HCT116 (cell line): Measurements from ENCODE around the gene DMRT3. TPM values are rescaled to one million over a fixed set of nuclear protein-coding genes. Genes with fewer than 3 reads are reported as not detected.

ENCODE experiments used
- ATAC-seq: fragments of 200-7000 bp; cut with Tn5 transposase; 2 replicates; pipeline ENCODE4 v1.9.1; 2020; ENCODE audit warnings: mild to moderate bottlenecking, moderate library complexity
- BruUV-seq: library from RNA; stranded (reverse); fragments of 400-500 nt; replicated peaks from 2 replicates; lab custom pipeline; 2021; lab: Mats Ljungman, UMichigan
- CTCF ChIA-PET: fragments of 300-600 bp; sonication (Branson Sonifier 250); formaldehyde crosslinking; loops from one replicate; lab custom pipeline; 2021; ENCODE audit warnings: antibody characterized with exemption; lab: Charles Lee
- POLR2A ChIA-PET: fragments of 300-600, 350-600 bp; sonication (Branson Sonifier 250); formaldehyde crosslinking; loops from one replicate; lab custom pipeline; 2021; ENCODE audit warnings: antibody characterized with exemption; lab: Charles Lee
- RAD21 ChIA-PET, 2 experiments: fragments of 300-600 bp; sonication (Branson Sonifier 250); formaldehyde crosslinking; loops; one replicate each; lab custom pipeline; 2023; ENCODE audit warnings: low total read pairs in 2 of 2; ENCODE audit not compliant: uncharacterized antibody in 2 of 2, unreplicated experiment in 2 of 2, low non-redundant PET in 1 of 2; lab: Charles Lee
- DNase-seq: peaks from one replicate; pipeline ENCODE4 v3.0.0-alpha.2; 2010; ENCODE audit warnings: low read depth, low spot score
- H2AFZ ChIP-seq: fragments of 200-600 bp; shearing (Covaris generic), sonication (generic); 2 replicates; pipeline ENCODE4 v1.6.1; 2017; ENCODE audit warnings: low read depth, mixed run types, mixed read lengths, antibody characterized with exemption, low read length; ENCODE audit not compliant: poor library complexity, severe bottlenecking
- H3K27ac ChIP-seq: 2 replicates; pipeline ENCODE4 v1.5.1; 2012; ENCODE audit warnings: low read depth, low read length
- H3K27me3 ChIP-seq: fragments of 200-600 bp; sonication (generic); 2 replicates; pipeline ENCODE4 v1.6.1; 2016; ENCODE audit warnings: mixed run types, low read length, mixed read lengths; ENCODE audit not compliant: insufficient read depth
- H3K36me3 ChIP-seq, 2 experiments: fragments of 200-500 bp in 1 of 2; fragments of 200-600 bp in 1 of 2; sonication (Bioruptor generic) in 1 of 2; sonication (generic) in 1 of 2; 2 replicates each; pipeline versions ENCODE4 v1.5.1 to v1.6.1; 2014 to 2016; ENCODE audit warnings: low read length in 2 of 2, inconsistent platforms in 1 of 2, mixed read lengths in 1 of 2, mixed run types in 1 of 2; ENCODE audit not compliant: insufficient read depth in 2 of 2, control insufficient read depth in 1 of 2
- H3K4me1 ChIP-seq, 2 experiments: fragments of 200-600 bp in 1 of 2; sonication (generic) in 1 of 2; 2 replicates each; pipeline versions ENCODE4 v1.5.1 to v1.6.1; 2012 to 2017; ENCODE audit warnings: low read length in 2 of 2, inconsistent platforms in 1 of 2, mild to moderate bottlenecking in 1 of 2, mixed read lengths in 1 of 2, mixed run types in 1 of 2, moderate library complexity in 1 of 2; ENCODE audit not compliant: insufficient read depth in 2 of 2, control insufficient read depth in 1 of 2
- H3K4me2 ChIP-seq: fragments of 200-600 bp; sonication (generic); 2 replicates; pipeline ENCODE4 v1.6.1; 2017; ENCODE audit warnings: mixed run types, low read length, mixed read lengths
- H3K4me3 ChIP-seq, 2 experiments: fragments of 200-600 bp in 1 of 2; sonication (generic) in 1 of 2; replicated peaks in 1 of 2; 2 replicates each; pipeline ENCODE4 v1.5.1; 2011 to 2016; ENCODE audit warnings: low read length in 2 of 2, control low read depth in 1 of 2, low read depth in 1 of 2, mild to moderate bottlenecking in 1 of 2, mixed read lengths in 1 of 2, mixed run types in 1 of 2
- H3K79me2 ChIP-seq: fragments of 200-600 bp; sonication (generic); 2 replicates; pipeline ENCODE4 v1.6.1; 2017; ENCODE audit warnings: mild to moderate bottlenecking, mixed run types, low read length, moderate library complexity, mixed read lengths; ENCODE audit not compliant: insufficient read depth
- H3K9ac ChIP-seq: fragments of 200-600 bp; sonication (generic); 2 replicates; pipeline ENCODE4 v1.6.1; 2016; ENCODE audit warnings: low read length, mixed read lengths
- H3K9me2 ChIP-seq: fragments of 200-600 bp; sonication (generic), shearing (Covaris generic); 2 replicates; pipeline ENCODE4 v1.6.1; 2017; ENCODE audit warnings: mixed run types, mild to moderate bottlenecking, moderate library complexity; ENCODE audit not compliant: insufficient read depth
- H3K9me3 ChIP-seq, 2 experiments: fragments of 200-500 bp in 1 of 2; fragments of 200-600 bp in 1 of 2; sonication (Bioruptor generic) in 1 of 2; sonication (generic) in 1 of 2; 2 replicates each; pipeline ENCODE4 v1.6.1; 2014 to 2017; ENCODE audit warnings: low read length in 2 of 2, mixed read lengths in 2 of 2, inconsistent platforms in 1 of 2, low read depth in 1 of 2, mild to moderate bottlenecking in 1 of 2, mixed run types in 1 of 2, moderate library complexity in 1 of 2; ENCODE audit not compliant: control insufficient read depth in 1 of 2, insufficient read depth in 1 of 2
- H4K20me1 ChIP-seq: fragments of 200-600 bp; sonication (generic), shearing (Covaris generic); 2 replicates; pipeline ENCODE4 v1.6.1; 2017; ENCODE audit warnings: mixed run types, mild to moderate bottlenecking, moderate library complexity; ENCODE audit not compliant: insufficient read depth
- CBX3 ChIP-seq: IDR thresholded peaks from 2 replicates; pipeline ENCODE4 v1.6.1; 2012; ENCODE audit warnings: low read depth
- CEBPB ChIP-seq: IDR thresholded peaks from 2 replicates; pipeline ENCODE4 v1.6.1; 2012; ENCODE audit warnings: low read depth
- CTCF ChIP-seq, 3 experiments: fragments of 200-600 bp in 1 of 3; sonication (generic) in 1 of 3; IDR thresholded peaks in 2 of 3; conservative IDR thresholded peaks in 1 of 3; 2 replicates each; pipeline ENCODE4 v1.5.1; 2012 to 2017; ENCODE audit warnings: low read depth in 2 of 3, low read length in 2 of 3, antibody characterized with exemption in 1 of 3, borderline replicate concordance in 1 of 3, control low read depth in 1 of 3, mild to moderate bottlenecking in 1 of 3, mixed read lengths in 1 of 3, mixed run types in 1 of 3, moderate library complexity in 1 of 3; ENCODE audit not compliant: insufficient read depth in 1 of 3
- EGR1 ChIP-seq: IDR thresholded peaks from 2 replicates; pipeline ENCODE4 v1.6.1; 2012; ENCODE audit warnings: low read depth
- ELF1 ChIP-seq: IDR thresholded peaks from 2 replicates; pipeline ENCODE4 v1.6.1; 2012; ENCODE audit warnings: low read depth, borderline replicate concordance
- EZH2 ChIP-seq: fragments of 200-600 bp; sonication (generic); IDR thresholded peaks from 2 replicates; pipeline ENCODE4 v1.6.1; 2017; ENCODE audit warnings: antibody characterized with exemption, mixed run types
- EZH2phosphoT487 ChIP-seq: fragments of 200-600 bp; IDR thresholded peaks from 2 replicates; pipeline ENCODE4 v1.6.1; 2018; ENCODE audit warnings: antibody characterized with exemption, borderline replicate concordance
- FOSL1 ChIP-seq: IDR thresholded peaks from 2 replicates; pipeline ENCODE4 v1.6.1; 2012; ENCODE audit warnings: low read depth
- JUND ChIP-seq: IDR thresholded peaks from 2 replicates; pipeline ENCODE4 v1.6.1; 2012
- POLR2A ChIP-seq: IDR thresholded peaks from 2 replicates; pipeline ENCODE4 v1.7.0; 2011; ENCODE audit warnings: borderline replicate concordance; ENCODE audit not compliant: insufficient read depth, insufficient read length; ENCODE audit errors: extremely low read depth
- POLR2AphosphoS5 ChIP-seq: IDR thresholded peaks from 2 replicates; pipeline ENCODE4 v1.6.1; 2011; ENCODE audit warnings: mild to moderate bottlenecking, low read depth, low read length, moderate library complexity
- RAD21 ChIP-seq: IDR thresholded peaks from 2 replicates; pipeline ENCODE4 v1.6.1; 2012; ENCODE audit warnings: low read depth, mild to moderate bottlenecking
- REST ChIP-seq: IDR thresholded peaks from 2 replicates; pipeline ENCODE4 v1.6.1; 2012; ENCODE audit warnings: low read depth
- SRF ChIP-seq: IDR thresholded peaks from 2 replicates; pipeline ENCODE4 v1.6.1; 2012; ENCODE audit warnings: low read depth
- TCF7L2 ChIP-seq: IDR thresholded peaks from 2 replicates; pipeline ENCODE4 v1.7.0; 2011; ENCODE audit warnings: borderline replicate concordance, inconsistent platforms; ENCODE audit not compliant: insufficient read depth, insufficient read length; ENCODE audit errors: extremely low read depth
- YY1 ChIP-seq: IDR thresholded peaks from 2 replicates; pipeline ENCODE4 v1.6.1; 2011; ENCODE audit warnings: low read length, low read depth, moderate library complexity, mild to moderate bottlenecking; ENCODE audit not compliant: insufficient replicate concordance; ENCODE audit errors: extremely low read depth
- ZBTB33 ChIP-seq: IDR thresholded peaks from 2 replicates; pipeline ENCODE4 v1.6.1; 2011; ENCODE audit warnings: mild to moderate bottlenecking, low read length, moderate library complexity; ENCODE audit not compliant: insufficient replicate concordance; ENCODE audit errors: extremely low read depth
- ZFX ChIP-seq: fragments of 450-650 bp; IDR thresholded peaks from 2 replicates; pipeline ENCODE4 v1.6.1; 2017
- intact Hi-C: fragments of 100-400 bp; cut with micrococcal nuclease; formaldehyde crosslinking; loops from 2 replicates; pipeline ENCODE4 v1.10.0; 2022
- total RNA-seq: library from RNA; stranded (reverse); gene quantifications from one replicate; pipeline ENCODE4 v1.2.1, GENCODE V29; 2021; ENCODE audit not compliant: unreplicated experiment
- TF ChIP-seq, protein P1 (sequence below): IDR thresholded peaks from 2 replicates; pipeline ENCODE4 v1.6.1; 2012

DMRT3 gene
- total RNA-seq, 1 experiment from 2014 or later = not detected

DNA sequence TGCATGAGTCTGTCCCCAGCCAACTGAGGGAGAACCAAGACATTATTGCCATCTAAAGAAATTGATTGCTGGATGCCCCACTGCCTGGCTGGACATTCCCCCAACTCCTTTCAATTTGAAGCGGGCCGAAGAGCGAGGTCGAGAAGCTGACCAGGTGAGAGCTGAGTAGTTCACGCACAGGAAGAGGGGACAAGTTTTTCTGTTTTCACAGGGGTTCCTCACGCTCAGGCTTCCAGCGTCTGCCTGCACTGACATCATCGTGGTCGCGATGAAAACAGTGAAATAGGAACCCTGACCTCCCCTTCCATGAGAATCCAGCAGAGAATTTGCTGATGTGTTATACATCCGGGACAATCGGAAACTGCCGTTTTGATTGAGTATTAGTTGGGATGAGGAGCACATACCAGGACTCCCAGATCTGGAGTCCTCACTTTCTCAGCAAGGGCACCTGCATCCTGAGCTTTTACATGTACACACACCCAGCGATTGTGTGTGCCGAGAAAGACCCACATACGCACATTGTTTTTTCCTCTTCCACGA lies 3.1 kb upstream of the DMRT3 start:
- no peak for TF ChIP-seq CEBPB
- no peak for TF ChIP-seq JUND
- TF ChIP-seq, protein P1, sequence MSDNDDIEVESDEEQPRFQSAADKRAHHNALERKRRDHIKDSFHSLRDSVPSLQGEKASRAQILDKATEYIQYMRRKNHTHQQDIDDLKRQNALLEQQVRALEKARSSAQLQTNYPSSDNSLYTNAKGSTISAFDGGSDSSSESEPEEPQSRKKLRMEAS = no peak
- TF ChIP-seq POLR2AphosphoS5 = no peak
- TF ChIP-seq TCF7L2 = no peak
- TF ChIP-seq EZH2phosphoT487 = no peak
- TF ChIP-seq YY1 = no peak
- TF ChIP-seq SRF = no peak
- no peak for TF ChIP-seq CTCF (IDR thresholded peaks at IDR 0.05 in 2 of 3, conservative IDR thresholded peaks at IDR 0.05 in 1 of 3; ENCODE audit: borderline replicate concordance in 1 of 3, insufficient read depth in 1 of 3, low read depth in 2 of 3, low read length in 2 of 3)
- no peak for TF ChIP-seq CBX3
- TF ChIP-seq ELF1 = no peak
- no peak for TF ChIP-seq RAD21
- no peak for TF ChIP-seq POLR2A
- no peak for TF ChIP-seq ZFX
- TF ChIP-seq FOSL1 = no peak
- TF ChIP-seq ZBTB33 = no peak
- TF ChIP-seq REST = no peak
- no peak for TF ChIP-seq EGR1
- no peak for TF ChIP-seq EZH2
- DNase-seq = no peak
- no peak for ATAC-seq
- ChIA-PET CTCF (no interaction called here), POLR2A (no interaction called here), RAD21 (no interaction called here)
- H3K4me2 ChIP-seq = no peak overlapping the region
- H3K9ac ChIP-seq = no peak overlapping the region
- no peaks in the 10 kb centered on the region for H3K4me1 ChIP-seq
- no peaks in the 10 kb centered on the region for H3K9me3 ChIP-seq
- intact Hi-C loops = no loop called here
- H3K27ac ChIP-seq = no peak overlapping the region
- no TSS peak for BruUV-seq
- H3K36me3 ChIP-seq = no peaks in the 10 kb centered on the region
- H3K4me3 ChIP-seq = no peak overlapping the region
- H3K27me3 ChIP-seq = no peaks in the 10 kb centered on the region
- no peaks in the 10 kb centered on the region for H3K9me2 ChIP-seq
- H4K20me1 ChIP-seq = no peaks in the 10 kb centered on the region
- no peak overlapping the region for H2AFZ ChIP-seq
- H3K79me2 ChIP-seq = no peaks in the 10 kb centered on the region
